Thyroid gland (tissue), 4 donors: ENCODE measurements around the gene ESPNL. TPM values are rescaled to one million over a fixed set of nuclear protein-coding genes. Genes with fewer than 3 reads are reported as not detected.

Experiments used
- DNase-seq, 2 donors: peaks; one replicate each; pipeline ENCODE4 v3.0.0-alpha.2; 2019
- H3K27ac ChIP-seq, 3 donors: fragments of 200-600 bp; sonication (generic); 1 replicate in 2 of 3; 2 replicates in 1 of 3; pipeline ENCODE4 v1.5.1; 2016 to 2019; ENCODE audit warnings: mild to moderate bottlenecking in 1 of 3, moderate library complexity in 1 of 3
- H3K27me3 ChIP-seq: fragments of 200-600 bp; sonication (generic); one replicate; pipeline ENCODE4 v1.5.1; 2019
- H3K36me3 ChIP-seq, 2 donors: fragments of 200-600 bp; sonication (generic); one replicate each; pipeline ENCODE4 v1.5.1; 2016 to 2019
- H3K4me1 ChIP-seq, 2 donors: fragments of 200-600 bp; sonication (generic); one replicate each; pipeline ENCODE4 v1.5.1; 2017 to 2019
- H3K4me3 ChIP-seq, 3 donors: fragments of 200-600 bp; sonication (generic); replicated peaks in 1 of 3; 1 replicate in 2 of 3; 2 replicates in 1 of 3; pipeline ENCODE4 v1.5.1; 2016; ENCODE audit warnings: mild to moderate bottlenecking in 1 of 3
- H3K9me3 ChIP-seq: fragments of 200-600 bp; sonication (generic); one replicate; pipeline ENCODE4 v1.5.1; 2017
- CTCF ChIP-seq, 6 experiments: fragments of 200-600 bp in 3 of 6; fragments of 450-650 bp in 3 of 6; sonication (generic) in 3 of 6; IDR thresholded peaks; one replicate each; pipeline ENCODE4 v1.5.1; 2016 to 2019; ENCODE audit warnings: antibody characterized with exemption in 6 of 6, mild to moderate bottlenecking in 2 of 6, inconsistent platforms in 1 of 6, moderate library complexity in 1 of 6
- POLR2A ChIP-seq, 2 donors: fragments of 450-650 bp; IDR thresholded peaks; one replicate each; pipeline ENCODE4 v1.6.1; 2017; ENCODE audit warnings: antibody characterized with exemption in 2 of 2, mild to moderate bottlenecking in 2 of 2, moderate library complexity in 1 of 2
- WGBS, 2 donors: methylation state at CpG; one replicate each; pipeline ENCODE4 v1.1.5; 2017; 5-methylcytosine and 5-hydroxymethylcytosine counted together
- intact Hi-C: fragments of 100-400 bp; cut with DNase I; formaldehyde crosslinking; loops from one replicate; pipeline ENCODE4 v1.15.1; 2023
- total RNA-seq, 4 donors: library from RNA; depleted of rRNA; stranded (reverse); fragments of >200 nt; gene quantifications; one replicate each; pipeline ENCODE4 v1.2.3, GENCODE V29; 2016

The ESPNL gene
- total RNA-seq, 4 donors from 2014 or later: 0.11 to 3.8 (median 2.6) TPM

DNA sequence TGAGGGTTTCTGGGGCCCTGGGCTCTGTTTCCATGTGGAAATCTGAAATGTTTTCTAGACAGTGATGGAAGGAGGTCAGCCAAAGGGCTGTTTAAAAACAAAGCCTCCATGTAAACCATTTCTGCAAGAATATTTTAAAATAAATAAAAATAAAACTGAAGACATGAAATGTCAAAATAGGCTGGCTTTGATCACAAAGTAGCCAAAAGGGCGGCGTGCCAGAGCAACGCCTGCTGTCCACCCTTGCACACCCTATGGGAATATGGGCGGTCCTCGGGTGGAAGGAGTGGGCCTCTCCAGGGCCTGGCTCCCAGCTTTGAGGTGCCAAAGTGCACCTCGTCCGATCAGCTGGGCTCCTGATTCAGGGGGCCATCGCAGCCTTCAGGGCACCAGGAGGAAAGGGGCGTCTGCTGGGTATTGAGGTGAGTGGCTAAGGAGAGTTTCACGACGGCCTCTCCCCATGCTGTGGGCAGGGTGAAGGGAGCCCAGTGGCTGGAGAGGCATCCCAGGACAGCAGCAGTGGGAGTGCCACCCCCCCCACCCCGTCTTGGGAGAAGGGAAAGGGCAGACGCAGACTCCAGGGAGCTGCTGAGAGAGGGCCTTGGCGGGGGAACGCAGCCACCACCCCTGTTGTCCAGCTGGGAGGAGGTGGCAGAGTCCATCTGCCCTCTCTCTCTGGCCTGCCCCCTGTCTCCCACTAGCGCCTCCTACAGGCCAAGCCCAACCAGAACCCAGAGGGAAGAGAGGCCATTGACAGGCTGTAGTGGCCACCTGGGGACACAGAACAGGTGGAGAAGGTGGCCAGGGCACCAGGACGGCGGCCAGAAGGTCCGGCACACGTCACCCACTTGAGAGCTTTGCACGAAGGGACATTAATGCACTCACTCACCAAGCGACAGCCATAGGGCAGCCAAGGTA, 52.9 kb downstream of the ESPNL start:
- no peak overlapping the region for H3K4me3 ChIP-seq
- peaks cover under 1 to 16% of the 10 kb centered on the region in 2 donors for H3K4me1 ChIP-seq
- intact Hi-C loops: no loop called here
- H3K9me3 ChIP-seq: no peaks in the 10 kb centered on the region
- TF ChIP-seq CTCF (IDR thresholded peaks at IDR 0.05): no peak
- TF ChIP-seq POLR2A (IDR thresholded peaks at IDR 0.05): no peak
- no peak for DNase-seq
- no peak overlapping the region for H3K27ac ChIP-seq
- no peaks in the 10 kb centered on the region for H3K36me3 ChIP-seq
- 79 to 88% methylated on average over 17 to 22 of the region's 22 CpGs for WGBS, 2 donors
- H3K27me3 ChIP-seq: no peaks in the 10 kb centered on the region

GRCh38 chr2:238154570-238154969, 54.4 kb downstream of the ESPNL start:
- no peaks in the 10 kb centered on the region for H3K36me3 ChIP-seq
- intact Hi-C loops: no loop called here
- H3K27ac ChIP-seq: no peak overlapping the region
- DNase-seq: no peak
- H3K4me3 ChIP-seq: no peak overlapping the region
- peaks cover 11 to 28% of the 10 kb centered on the region in 2 donors for H3K4me1 ChIP-seq
- TF ChIP-seq POLR2A (IDR thresholded peaks at IDR 0.05) (no peak), CTCF (IDR thresholded peaks at IDR 0.05) (no peak)
- 95 to 96% methylated on average over 9 to 10 of the region's 10 CpGs for WGBS, 2 donors
- H3K9me3 ChIP-seq: no peaks in the 10 kb centered on the region
- H3K27me3 ChIP-seq: no peaks in the 10 kb centered on the region

GRCh38 chr2:238155051-238155760, 55.1 kb downstream of the ESPNL start:
- WGBS, 2 donors: 67 to 70% methylated on average over 19 of the region's 19 CpGs
- peak; percentile 52 to 61 for DNase-seq
- intact Hi-C loops: no loop called here
- no peaks in the 10 kb centered on the region for H3K36me3 ChIP-seq
- peaks cover 11 to 30% of the 10 kb centered on the region in 2 donors for H3K4me1 ChIP-seq
- H3K4me3 ChIP-seq: no peak overlapping the region
- TF ChIP-seq CTCF (IDR thresholded peaks at IDR 0.05): no peak
- no peaks in the 10 kb centered on the region for H3K27me3 ChIP-seq
- H3K9me3 ChIP-seq: no peaks in the 10 kb centered on the region
- H3K27ac ChIP-seq: no peak overlapping the region

- Histone ChIP-seq H3K4me1 (peaks cover 11 to 30% of the 10 kb centered on the region in 2 donors), H3K27ac (no peak overlapping the region), H3K4me3 (no peak overlapping the region), H3K36me3 (no peaks in the 10 kb centered on the region), H3K27me3 (no peaks in the 10 kb centered on the region), H3K9me3 (no peaks in the 10 kb centered on the region)
- TF ChIP-seq CTCF (IDR thresholded peaks at IDR 0.05): no peak
- no peak for TF ChIP-seq POLR2A (IDR thresholded peaks at IDR 0.05)
- intact Hi-C loops: no loop called here
- WGBS, 2 donors: 80 to 87% methylated on average over 16 to 17 of the region's 18 CpGs
- no peak for DNase-seq
These were observed 55.9 kb downstream of the ESPNL start for GRCh38 chr2:238155761-238156694.
